Naive thymus-derived CD8-positive, alpha-beta T cell (primary cell): ENCODE results near the gene ZDHHC19. TPM values are rescaled to one million over a fixed set of nuclear protein-coding genes. Genes with fewer than 3 reads are reported as not detected.
"Not testable (repeated sequence)": the region's sequence is repeated elsewhere in the genome, so short reads cannot be mapped to it uniquely, and the experiment has no call there.

ENCODE experiments used
- ATAC-seq, 2 donors: fragments of 150-1000 bp; cut with Tn5 transposase in 1 of 2; sonication (Bioruptor Pico), chemical (Tn5 transposase) in 1 of 2; 1 replicate in 1 of 2; 2 replicates in 1 of 2; pipeline ENCODE4 v1.10.0; 2021; ENCODE audit warnings: mild to moderate bottlenecking in 2 of 2, moderate library complexity in 2 of 2
- POLR2A ChIA-PET: fragments of 350-600 bp; sonication (Branson Sonifier 250); formaldehyde crosslinking; loops from one replicate; lab custom pipeline; 2021; ENCODE audit warnings: antibody characterized with exemption; lab: Charles Lee
- DNase-seq, 10 donors: peaks; one replicate each; pipeline versions ENCODE4 v3.0.0 to v3.0.0-alpha.2; 2020 to 2022
- H3K27ac Mint-ChIP-seq, 10 donors: one replicate each; pipeline ENCODE4 v1.8.0; 2020 to 2022; ENCODE audit warnings: mild to moderate bottlenecking in 10 of 10, mixed read lengths in 10 of 10, moderate library complexity in 4 of 10, inconsistent platforms in 1 of 10
- H3K27me3 Mint-ChIP-seq, 5 donors: one replicate each; pipeline ENCODE4 v1.8.0; 2021 to 2022; ENCODE audit warnings: mixed read lengths in 5 of 5
- H3K36me3 Mint-ChIP-seq, 3 donors: one replicate each; pipeline ENCODE4 v1.8.0; 2020 to 2022; ENCODE audit warnings: mixed read lengths in 3 of 3, mild to moderate bottlenecking in 2 of 3, inconsistent platforms in 1 of 3
- H3K4me1 Mint-ChIP-seq, 4 donors: one replicate each; pipeline ENCODE4 v1.8.0; 2021 to 2022; ENCODE audit warnings: mixed read lengths in 4 of 4
- H3K4me3 Mint-ChIP-seq, 10 donors: one replicate each; pipeline ENCODE4 v1.8.0; 2020 to 2022; ENCODE audit warnings: mild to moderate bottlenecking in 10 of 10, mixed read lengths in 10 of 10, moderate library complexity in 6 of 10, inconsistent platforms in 1 of 10
- H3K9me3 Mint-ChIP-seq, 9 donors: one replicate each; pipeline ENCODE4 v1.8.0; 2020 to 2022; ENCODE audit warnings: mixed read lengths in 9 of 9, mild to moderate bottlenecking in 3 of 9, inconsistent platforms in 1 of 9, moderate library complexity in 1 of 9
- polyA plus RNA-seq, 3 donors: library from polyadenylated mRNA; unstranded; fragments of 300-500 nt; fragmentation: Illumina TruSeq; gene quantifications; one replicate each; pipeline ENCODE4 v1.2.3, GENCODE V29; 2021
- total RNA-seq, 8 experiments: library from RNA in 2 of 8; stranded (reverse) in 2 of 8; gene quantifications; one replicate each; pipeline ENCODE4 v1.2.3 and lab custom pipeline; 2021 to 2026

Gene ZDHHC19
- total and polyA plus RNA-seq, 5 experiments from 2014 or later = 0.51 TPM; not detected in 4

GRCh38 chr3:196179380-196180308 is 31.6 kb downstream of the ZDHHC19 start:
- ATAC-seq = peak; percentile 93
- H3K27ac Mint-ChIP-seq = peak overlapping the region; percentile 86 to 99 (median 96)

GRCh38 chr3:196178993-196179379 is 32.2 kb downstream of the ZDHHC19 start:
- Mint-ChIP-seq H3K36me3 (no peaks in the 10 kb centered on the region), H3K27ac (peak overlapping the region; percentile 86 to 99 (median 96)), H3K4me1 (peaks cover 13 to 45% (median 31%) of the 10 kb centered on the region in 4 donors), H3K4me3 (peak overlapping the region; percentile 62 to 85 (median 76)), H3K27me3 (no peaks in the 10 kb centered on the region), H3K9me3 (no peaks in the 10 kb centered on the region)
- POLR2A ChIA-PET = interaction anchor here (1.1 to 3.5 kb wide), 6 partner anchors 9 to 100 kb away, joined by 4 to 22 read pairs (median 8); no protein-coding TSS in a partner anchor
- DNase-seq = no peak
- ATAC-seq = no peak

More at GRCh38 chr3:196179380-196180308, 31.6 kb downstream of the ZDHHC19 start:
- POLR2A ChIA-PET = interaction anchor here (0.6 to 3.5 kb wide), 11 partner anchors 8 to 138 kb away, joined by 3 to 22 read pairs (median 5); partner anchors contain the start of gene DYNLT2B
- Mint-ChIP-seq H3K36me3 (no peaks in the 10 kb centered on the region), H3K27me3 (no peaks in the 10 kb centered on the region), H3K4me1 (peaks cover 13 to 45% (median 31%) of the 10 kb centered on the region in 4 donors), H3K4me3 (peak overlapping the region; percentile 62 to 85 (median 76)), H3K9me3 (no peaks in the 10 kb centered on the region)
- DNase-seq = peak; percentile 77 to 95 (median 90)

- Mint-ChIP-seq H3K27ac (peak overlapping the region in 9 of 10 donors; percentile 43 to 88 (median 79)), H3K36me3 (no peaks in the 10 kb centered on the region), H3K27me3 (no peaks in the 10 kb centered on the region), H3K9me3 (no peaks in the 10 kb centered on the region), H3K4me1 (peaks cover 13 to 43% (median 27%) of the 10 kb centered on the region in 4 donors), H3K4me3 (peak overlapping the region in 4 of 10 donors; percentile 16 to 47 (median 44))
- no peak for DNase-seq
- ATAC-seq = no peak
- POLR2A ChIA-PET = interaction anchor here (0.7 kb wide), 1 partner anchor 111 kb away, joined by 5 read pairs; no protein-coding TSS in a partner anchor
Measured at GRCh38 chr3:196177967-196178366, 33.2 kb downstream of the ZDHHC19 start.

- H3K4me1 Mint-ChIP-seq = peaks cover 13 to 39% (median 26%) of the 10 kb centered on the region in 4 donors
- H3K4me3 Mint-ChIP-seq = no peak overlapping the region
- H3K36me3 Mint-ChIP-seq = no peaks in the 10 kb centered on the region
- ATAC-seq (no peak), DNase-seq (no peak)
- no peaks in the 10 kb centered on the region for H3K27me3 Mint-ChIP-seq
- peak overlapping the region in 7 of 10 donors; percentile 51 to 88 (median 79) for H3K27ac Mint-ChIP-seq
- POLR2A ChIA-PET = interaction anchor here (0.7 kb wide), 1 partner anchor 111 kb away, joined by 5 read pairs; no protein-coding TSS in a partner anchor
- no peaks in the 10 kb centered on the region for H3K9me3 Mint-ChIP-seq
Measured at GRCh38 chr3:196177567-196177966, 33.6 kb downstream of the ZDHHC19 start.

- no peak for DNase-seq
- no peak for ATAC-seq
- H3K9me3 Mint-ChIP-seq = no peaks in the 10 kb centered on the region
- H3K27me3 Mint-ChIP-seq = no peaks in the 10 kb centered on the region
- H3K4me3 Mint-ChIP-seq = no peak overlapping the region
- POLR2A ChIA-PET = interaction anchor here (1.2 kb wide), 1 partner anchor 16 kb away, joined by 3 read pairs; no protein-coding TSS in a partner anchor
- peak overlapping the region in 1 of 10 donors; percentile 73 for H3K27ac Mint-ChIP-seq
- peaks cover 10 to 23% (median 20%) of the 10 kb centered on the region in 4 donors for H3K4me1 Mint-ChIP-seq
- H3K36me3 Mint-ChIP-seq = no peaks in the 10 kb centered on the region
Measured at GRCh38 chr3:196175722-196176121, 35.5 kb downstream of the ZDHHC19 start.

GRCh38 chr3:196175116-196175625 is 36.0 kb downstream of the ZDHHC19 start:
- POLR2A ChIA-PET = interaction anchor here (1.2 kb wide), 1 partner anchor 15 kb away, joined by 3 read pairs; no protein-coding TSS in a partner anchor
- no peaks in the 10 kb centered on the region for H3K36me3 Mint-ChIP-seq
- peaks cover 10 to 21% (median 17%) of the 10 kb centered on the region in 4 donors for H3K4me1 Mint-ChIP-seq
- H3K4me3 Mint-ChIP-seq = no peak overlapping the region
- H3K27me3 Mint-ChIP-seq = no peaks in the 10 kb centered on the region
- no peak overlapping the region for H3K27ac Mint-ChIP-seq
- no peaks in the 10 kb centered on the region for H3K9me3 Mint-ChIP-seq
- DNase-seq (no peak), ATAC-seq (no peak)

GRCh38 chr3:196174652-196175051 is 36.5 kb downstream of the ZDHHC19 start:
- Mint-ChIP-seq H3K27me3 (no peaks in the 10 kb centered on the region), H3K4me3 (no peak overlapping the region), H3K27ac (peak overlapping the region in 1 of 10 donors; percentile 30), H3K36me3 (no peaks in the 10 kb centered on the region), H3K9me3 (no peaks in the 10 kb centered on the region), H3K4me1 (peaks cover 5 to 16% (median 12%) of the 10 kb centered on the region in 4 donors)
- DNase-seq (no peak), ATAC-seq (no peak)
- POLR2A ChIA-PET = interaction anchor here (1.2 kb wide), 1 partner anchor 15 kb away, joined by 3 read pairs; no protein-coding TSS in a partner anchor

GRCh38 chr3:196170296-196170695 is 40.9 kb downstream of the ZDHHC19 start:
- DNase-seq, H3K27me3 Mint-ChIP-seq, ATAC-seq, H3K9me3 Mint-ChIP-seq, H3K36me3 Mint-ChIP-seq, H3K4me3 Mint-ChIP-seq, H3K27ac Mint-ChIP-seq, H3K4me1 Mint-ChIP-seq, POLR2A ChIA-PET: not testable (repeated sequence)

GRCh38 chr3:196169836-196170240 is 41.4 kb downstream of the ZDHHC19 start:
- POLR2A ChIA-PET = no interaction called here
- no peak for DNase-seq
- ATAC-seq = no peak
- no peaks in the 10 kb centered on the region for H3K9me3 Mint-ChIP-seq
- H3K36me3 Mint-ChIP-seq = no peaks in the 10 kb centered on the region
- no peak overlapping the region for H3K27ac Mint-ChIP-seq
- H3K27me3 Mint-ChIP-seq = no peaks in the 10 kb centered on the region
- H3K4me1 Mint-ChIP-seq = peaks cover 0 to 3% (median 0%) of the 10 kb centered on the region in 4 donors
- H3K4me3 Mint-ChIP-seq = no peak overlapping the region

GRCh38 chr3:196168808-196169391 is 42.3 kb downstream of the ZDHHC19 start:
- no peak overlapping the region for H3K27ac Mint-ChIP-seq
- no peaks in the 10 kb centered on the region for H3K36me3 Mint-ChIP-seq
- no peak overlapping the region for H3K4me3 Mint-ChIP-seq
- DNase-seq (no peak), ATAC-seq (no peak)
- POLR2A ChIA-PET = no interaction called here
- peaks cover 0 to 3% (median 0%) of the 10 kb centered on the region in 4 donors for H3K4me1 Mint-ChIP-seq
- no peaks in the 10 kb centered on the region for H3K9me3 Mint-ChIP-seq
- no peaks in the 10 kb centered on the region for H3K27me3 Mint-ChIP-seq

GRCh38 chr3:196166741-196167140 is 44.5 kb downstream of the ZDHHC19 start:
- DNase-seq (no peak), ATAC-seq (no peak)
- Mint-ChIP-seq H3K27ac (no peak overlapping the region), H3K4me1 (peaks cover 0 to 3% (median 0%) of the 10 kb centered on the region in 4 donors), H3K9me3 (no peaks in the 10 kb centered on the region), H3K4me3 (no peak overlapping the region), H3K27me3 (no peaks in the 10 kb centered on the region), H3K36me3 (no peaks in the 10 kb centered on the region)
- POLR2A ChIA-PET = interaction anchor here (0.7 kb wide), 1 partner anchor 68 kb away, joined by 4 read pairs; no protein-coding TSS in a partner anchor

GRCh38 chr3:196165850-196166249 is 45.4 kb downstream of the ZDHHC19 start:
- ATAC-seq (no peak), DNase-seq (no peak)
- POLR2A ChIA-PET = interaction anchor here (0.7 kb wide), 1 partner anchor 69 kb away, joined by 4 read pairs; no protein-coding TSS in a partner anchor
- peaks cover 0 to 1% (median 0%) of the 10 kb centered on the region in 4 donors for H3K4me1 Mint-ChIP-seq
- H3K9me3 Mint-ChIP-seq = no peaks in the 10 kb centered on the region
- peak overlapping the region in 1 of 10 donors; percentile 29 for H3K27ac Mint-ChIP-seq
- no peaks in the 10 kb centered on the region for H3K27me3 Mint-ChIP-seq
- no peak overlapping the region for H3K4me3 Mint-ChIP-seq
- no peaks in the 10 kb centered on the region for H3K36me3 Mint-ChIP-seq
